ENCODE measurements around the gene CDYL.
"Not testable (repeated sequence)": the region's sequence is repeated elsewhere in the genome, so short reads cannot be mapped to it uniquely, and the experiment has no call there.

Gene CDYL

GRCh38 chr6:5003604-5004372 lies 227.6 kb downstream of the CDYL start, which contains the start of gene RPP40:
TSS of gene RPP40 (minus strand) at chr6:5004037. CDS start at chr6:5004002, 35 bp downstream.
- DNase-seq (ENCODE audit: low read depth): peak; percentile 95

GRCh38 chr6:5004373-5005037 lies 228.3 kb downstream of the CDYL start:
- DNase-seq (ENCODE audit: low read depth): peak; percentile 67

GRCh38 chr6:5005038-5005433 lies 228.8 kb downstream of the CDYL start:
- DNase-seq (ENCODE audit: low read depth): not testable (repeated sequence)
